HG03469 (cell line): ENCODE results near the gene LRRC7.

Experiments
- ATAC-seq: cut with Tn5 transposase; IDR thresholded peaks from one replicate; pipeline ENCODE4 v1.9.1; 2021; ENCODE audit warnings: mild to moderate bottlenecking, moderate library complexity, moderate number of reproducible peaks; ENCODE audit not compliant: unreplicated experiment

Gene LRRC7

GRCh38 chr1:69765951-69766350, 198.2 kb downstream of the LRRC7 start:
- no peak for ATAC-seq

- no peak for ATAC-seq
Measured at GRCh38 chr1:69766431-69767180, 198.9 kb downstream of the LRRC7 start.

GRCh38 chr1:69776555-69776954, 208.8 kb downstream of the LRRC7 start:
- no peak for ATAC-seq

GRCh38 chr1:69777423-69777822, 209.7 kb downstream of the LRRC7 start:
- no peak for ATAC-seq

GRCh38 chr1:69777971-69778370, 210.2 kb downstream of the LRRC7 start:
- no peak for ATAC-seq

- no peak for ATAC-seq
Measured at GRCh38 chr1:69787151-69787550, 219.4 kb downstream of the LRRC7 start.

GRCh38 chr1:69791311-69791710, 223.6 kb downstream of the LRRC7 start:
- ATAC-seq, result no peak

GRCh38 chr1:69794831-69795230, 227.1 kb downstream of the LRRC7 start:
- ATAC-seq, result no peak

GRCh38 chr1:69814926-69815325, 247.2 kb downstream of the LRRC7 start:
- no peak for ATAC-seq

GRCh38 chr1:69824932-69825331, 257.2 kb downstream of the LRRC7 start:
- ATAC-seq, result no peak

- no peak for ATAC-seq
Measured at GRCh38 chr1:69827732-69828131, 260.0 kb downstream of the LRRC7 start.

GRCh38 chr1:69833536-69833935, 265.8 kb downstream of the LRRC7 start:
- ATAC-seq, result no peak

GRCh38 chr1:69834336-69834735, 266.6 kb downstream of the LRRC7 start:
- ATAC-seq, result no peak

GRCh38 chr1:69835955-69836354, 268.2 kb downstream of the LRRC7 start:
- no peak for ATAC-seq

- no peak for ATAC-seq
Measured at GRCh38 chr1:69836971-69837636, 269.4 kb downstream of the LRRC7 start.

- no peak for ATAC-seq
Measured at GRCh38 chr1:69842326-69842725, 274.6 kb downstream of the LRRC7 start.

- no peak for ATAC-seq
Measured at GRCh38 chr1:69845655-69846054, 277.9 kb downstream of the LRRC7 start.

GRCh38 chr1:69846267-69846666, 278.5 kb downstream of the LRRC7 start:
- ATAC-seq, result no peak

GRCh38 chr1:69847670-69848069, 279.9 kb downstream of the LRRC7 start:
- ATAC-seq, result no peak

- ATAC-seq, result no peak
Measured at GRCh38 chr1:69852151-69852550, 284.4 kb downstream of the LRRC7 start.

- no peak for ATAC-seq
Measured at GRCh38 chr1:69852706-69853105, 285.0 kb downstream of the LRRC7 start.

GRCh38 chr1:69858534-69858933, 290.8 kb downstream of the LRRC7 start:
- ATAC-seq, result no peak
